ENCODE measurements around the gene FEV. TPM values are rescaled to one million over a fixed set of nuclear protein-coding genes. Genes with fewer than 3 reads are reported as not detected.

The FEV gene
- not detected in 2 replicates for total RNA-seq (ENCODE audit: low replicate concordance)

GRCh38 chr2:218985021-218985324 lies at the start of gene FEV:
FEV (minus strand) TSS chr2:218985184; CDS start chr2:218985075, 109 bp downstream.

GRCh38 chr2:218993345-218994315 lies 8.6 kb upstream of the FEV start, which contains the start of gene CRYBA2:
CRYBA2 (minus strand) TSS chr2:218993422; CDS start chr2:218993176, 246 bp downstream.

GRCh38 chr2:218959141-218959731 lies 25.7 kb downstream of the FEV start, which contains the start of gene CDK5R2:
CDK5R2 (plus strand) TSS chr2:218959666; CDS start chr2:218959821, 155 bp downstream.

Other genes with a start within 250 kb of the FEV start
- 5.3 and 25.6 TPM in 2 replicates for gene CYP27A1, start 203.0 kb downstream of the FEV start, total RNA-seq (ENCODE audit: low replicate concordance)
- gene PRKAG3, start 153.4 kb downstream of the FEV start, total RNA-seq (ENCODE audit: low replicate concordance): 4.1 TPM in 1 of 2 replicates, not detected in the other
- not detected in 2 replicates for gene WNT6, start 125.4 kb downstream of the FEV start, total RNA-seq (ENCODE audit: low replicate concordance)
- gene WNT10A, start 104.3 kb downstream of the FEV start, total RNA-seq (ENCODE audit: low replicate concordance): not detected in 2 replicates
- 0.08 TPM in 1 of 2 replicates, not detected in the other for gene CDK5R2, start 25.5 kb downstream of the FEV start, total RNA-seq (ENCODE audit: low replicate concordance)
- gene CRYBA2, start 8.2 kb upstream of the FEV start, total RNA-seq (ENCODE audit: low replicate concordance): not detected in 2 replicates
- not detected in 2 replicates for gene CFAP65, start 56.3 kb upstream of the FEV start, total RNA-seq (ENCODE audit: low replicate concordance)
- under 0.01 TPM in 1 of 2 replicates, not detected in the other for gene IHH, start 75.7 kb upstream of the FEV start, total RNA-seq (ENCODE audit: low replicate concordance)
- 10.3 and 20.4 TPM in 2 replicates for gene NHEJ1, start 175.6 kb upstream of the FEV start, total RNA-seq (ENCODE audit: low replicate concordance)
- 0.60 and 2.5 TPM in 2 replicates for gene SLC23A3, start 184.8 kb upstream of the FEV start, total RNA-seq (ENCODE audit: low replicate concordance)
- gene CNPPD1, start 191.7 kb upstream of the FEV start, total RNA-seq (ENCODE audit: low replicate concordance): 19.5 and 32.3 TPM in 2 replicates
- gene RETREG2, start 193.1 kb upstream of the FEV start, total RNA-seq (ENCODE audit: low replicate concordance): 41.6 and 71.7 TPM in 2 replicates
- 23.9 and 30.9 TPM in 2 replicates for gene ZFAND2B, start 221.6 kb upstream of the FEV start, total RNA-seq (ENCODE audit: low replicate concordance)
- gene ABCB6, start 233.8 kb upstream of the FEV start, total RNA-seq (ENCODE audit: low replicate concordance): 25.9 and 98.6 TPM in 2 replicates
- gene ATG9A, start 244.5 kb upstream of the FEV start, total RNA-seq (ENCODE audit: low replicate concordance): 35.6 and 39.5 TPM in 2 replicates
- 15.4 and 22.7 TPM in 2 replicates for gene ANKZF1, start 244.6 kb upstream of the FEV start, total RNA-seq (ENCODE audit: low replicate concordance)

Measured in smooth muscle cell of the coronary artery (primary cell).